Parathyroid adenoma (tissue), 2 donors: ENCODE results near the gene BAHCC1.

Experiments
- H2AFZ ChIP-seq: fragments of 300-600 bp; sonication (generic); one replicate; pipeline ENCODE4 v1.7.0; 2017; ENCODE audit warnings: antibody characterized with exemption, mild to moderate bottlenecking
- H3K27ac ChIP-seq: fragments of 300-600 bp; sonication (generic); one replicate; pipeline ENCODE4 v1.7.0; 2017
- H3K27me3 ChIP-seq: fragments of 300-600 bp; sonication (generic); one replicate; pipeline ENCODE4 v1.7.0; 2017; ENCODE audit warnings: low read length; ENCODE audit not compliant: control insufficient read depth, insufficient read depth
- H3K36me3 ChIP-seq: fragments of 300-600 bp; sonication (generic); one replicate; pipeline ENCODE4 v1.7.0; 2017; ENCODE audit warnings: low read length; ENCODE audit not compliant: control insufficient read depth, insufficient read depth
- H3K4me1 ChIP-seq: fragments of 300-600 bp; sonication (generic); one replicate; pipeline ENCODE4 v1.7.0; 2017; ENCODE audit warnings: control low read depth
- H3K4me2 ChIP-seq: fragments of 300-600 bp; sonication (generic); one replicate; pipeline ENCODE4 v1.7.0; 2017; ENCODE audit warnings: low read length
- H3K4me3 ChIP-seq: fragments of 300-600 bp; sonication (generic); one replicate; pipeline ENCODE4 v1.7.0; 2017; ENCODE audit warnings: low read depth, low read length
- H3K79me2 ChIP-seq: fragments of 300-600 bp; sonication (generic); one replicate; pipeline ENCODE4 v1.7.0; 2017; ENCODE audit warnings: control low read depth
- H3K9ac ChIP-seq: fragments of 300-600 bp; sonication (generic); one replicate; pipeline ENCODE4 v1.7.0; 2017; ENCODE audit warnings: mild to moderate bottlenecking
- H3K9me3 ChIP-seq: fragments of 300-600 bp; sonication (generic); one replicate; pipeline ENCODE4 v1.7.0; 2017; ENCODE audit warnings: low read length; ENCODE audit not compliant: control insufficient read depth
- CTCF ChIP-seq: fragments of 300-600 bp; sonication (generic); IDR thresholded peaks from one replicate; pipeline ENCODE4 v1.7.0; 2017; ENCODE audit warnings: antibody characterized with exemption, mild to moderate bottlenecking
- donor health status: primary hyperparathyroidism.

BAHCC1 gene

DNA sequence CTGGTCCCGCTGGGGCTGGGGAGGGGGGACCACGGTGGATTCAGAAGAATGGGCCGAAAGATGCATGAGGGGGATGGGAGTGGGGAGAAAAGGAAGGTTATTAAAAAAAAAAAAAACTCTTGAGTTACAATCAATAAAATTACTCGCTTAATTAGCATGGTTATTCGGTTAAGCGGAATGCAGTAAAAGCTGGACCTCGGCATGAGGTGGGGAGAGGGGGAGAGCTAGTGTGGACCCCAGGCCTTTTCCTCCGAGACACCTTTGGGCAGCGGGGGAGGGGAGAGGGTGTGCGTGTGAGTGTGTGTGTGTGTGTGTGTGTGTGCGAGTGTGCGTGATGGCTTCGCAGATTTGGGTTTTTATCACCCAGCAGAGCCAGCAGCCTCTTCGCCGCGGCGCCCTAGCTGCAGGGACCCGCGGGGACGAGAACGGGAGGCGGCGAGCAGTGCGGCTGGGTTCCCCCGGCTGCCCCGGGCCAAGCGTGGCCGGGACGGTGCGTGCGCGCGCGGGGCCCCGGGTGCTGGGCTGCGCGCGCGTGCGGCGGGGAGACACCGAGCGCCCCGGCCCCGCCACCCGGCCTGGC, 3.7 kb downstream of the BAHCC1 start:
- H2AFZ ChIP-seq, result peak overlapping the region; percentile 51
- H3K9ac ChIP-seq, result no peak overlapping the region
- no peaks in the 10 kb centered on the region for H3K27me3 ChIP-seq
- no peaks in the 10 kb centered on the region for H3K36me3 ChIP-seq
- peak overlapping the region; percentile 81 for H3K4me2 ChIP-seq
- H3K27ac ChIP-seq, result peak overlapping the region; percentile 93
- H3K79me2 ChIP-seq, result peaks cover 33% of the 10 kb centered on the region
- peak overlapping the region; percentile 81 for H3K4me3 ChIP-seq
- peaks cover 11% of the 10 kb centered on the region for H3K4me1 ChIP-seq
- no peak for TF ChIP-seq CTCF
- H3K9me3 ChIP-seq, result no peaks in the 10 kb centered on the region

- H3K4me2 ChIP-seq, result peak overlapping the region; percentile 54
- no peaks in the 10 kb centered on the region for H3K9me3 ChIP-seq
- no peak for TF ChIP-seq CTCF
- peak overlapping the region; percentile 65 for H3K27ac ChIP-seq
- H3K4me3 ChIP-seq, result peak overlapping the region; percentile 80
- peaks cover 6% of the 10 kb centered on the region for H3K4me1 ChIP-seq
- peaks cover 36% of the 10 kb centered on the region for H3K79me2 ChIP-seq
- peak overlapping the region; percentile 82 for H2AFZ ChIP-seq
- peak overlapping the region; percentile 61 for H3K9ac ChIP-seq
- H3K36me3 ChIP-seq, result no peaks in the 10 kb centered on the region
- no peaks in the 10 kb centered on the region for H3K27me3 ChIP-seq
These were observed 4.4 kb downstream of the BAHCC1 start for GRCh38 chr17:81399481-81400153.

- peak overlapping the region; percentile 61 for H3K9ac ChIP-seq
- H3K36me3 ChIP-seq, result no peaks in the 10 kb centered on the region
- peak overlapping the region; percentile 65 for H3K27ac ChIP-seq
- H3K79me2 ChIP-seq, result peaks cover 38% of the 10 kb centered on the region
- H3K9me3 ChIP-seq, result no peaks in the 10 kb centered on the region
- H3K4me1 ChIP-seq, result peaks cover 3% of the 10 kb centered on the region
- H3K4me2 ChIP-seq, result peak overlapping the region; percentile 54
- H3K27me3 ChIP-seq, result no peaks in the 10 kb centered on the region
- H2AFZ ChIP-seq, result peak overlapping the region; percentile 82
- TF ChIP-seq CTCF, result no peak
- H3K4me3 ChIP-seq, result peak overlapping the region; percentile 80
These were observed 5.1 kb downstream of the BAHCC1 start for GRCh38 chr17:81400154-81400977.

DNA sequence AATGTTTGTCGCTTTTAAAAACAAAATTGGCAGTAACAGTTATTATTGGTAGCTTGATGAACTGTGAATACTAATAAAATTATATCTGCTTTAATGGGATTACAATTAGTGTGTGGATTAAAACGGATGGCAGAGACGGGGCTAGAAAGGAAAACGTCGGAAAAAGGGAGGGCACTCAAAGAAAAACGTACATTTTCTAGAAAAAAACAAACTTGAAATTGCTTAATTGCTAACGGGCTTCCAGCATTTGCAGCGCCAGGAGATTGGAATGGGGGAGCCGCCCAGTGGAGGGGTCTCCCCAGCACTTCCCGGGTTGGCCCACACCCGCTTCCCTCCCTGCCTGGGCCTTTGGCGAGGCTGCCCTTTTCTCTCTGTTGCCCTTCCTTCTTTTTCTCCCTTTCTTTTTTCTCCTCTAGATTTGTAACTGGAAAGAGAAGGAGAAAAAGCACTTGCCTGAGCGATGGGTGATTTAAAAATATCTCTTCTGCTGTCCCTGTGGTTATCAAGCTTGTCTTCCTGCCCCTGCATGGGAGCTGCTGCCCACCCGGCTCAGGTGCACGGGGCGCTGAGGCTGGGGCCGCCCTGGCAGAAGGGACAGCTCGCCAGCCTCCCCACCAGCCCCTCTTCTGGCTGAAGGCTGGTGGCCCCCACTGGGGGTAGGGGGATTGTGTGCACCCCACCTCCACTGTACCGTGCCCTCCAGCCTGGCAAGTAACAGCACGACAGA, 5.9 kb downstream of the BAHCC1 start:
- H3K4me2 ChIP-seq, result peak overlapping the region; percentile 54
- H3K4me1 ChIP-seq, result peaks cover 3% of the 10 kb centered on the region
- H3K27ac ChIP-seq, result peak overlapping the region; percentile 65
- no peaks in the 10 kb centered on the region for H3K27me3 ChIP-seq
- no peak overlapping the region for H3K9ac ChIP-seq
- H3K9me3 ChIP-seq, result no peaks in the 10 kb centered on the region
- H2AFZ ChIP-seq, result no peak overlapping the region
- H3K36me3 ChIP-seq, result no peaks in the 10 kb centered on the region
- H3K79me2 ChIP-seq, result peaks cover 45% of the 10 kb centered on the region
- TF ChIP-seq CTCF, result no peak
- H3K4me3 ChIP-seq, result no peak overlapping the region
